Caco-2 (cell line): Measurements from ENCODE around the gene PPP2R5A. TPM values are rescaled to one million over a fixed set of nuclear protein-coding genes. Genes with fewer than 3 reads are reported as not detected.

ENCODE experiments used
- BruUV-seq: library from RNA; stranded (reverse); fragments of 400-500 nt; replicated peaks from 2 replicates; lab custom pipeline; 2021; lab: Mats Ljungman, UMichigan
- CTCF ChIA-PET: fragments of 300-600 bp; sonication (Branson Sonifier 250); formaldehyde crosslinking; loops from one replicate; lab custom pipeline; 2022; ENCODE audit warnings: antibody characterized with exemption; lab: Charles Lee
- POLR2A ChIA-PET: fragments of 300-600 bp; sonication (Branson Sonifier 250); formaldehyde crosslinking; loops from one replicate; lab custom pipeline; 2022; ENCODE audit warnings: antibody characterized with exemption; lab: Charles Lee
- DNase-seq, 2 experiments: peaks; one replicate each; pipeline versions ENCODE4 v3.0.0 to v3.0.0-alpha.2; 2020 to 2022
- H3K27me3 ChIP-seq: replicated peaks from 2 replicates; pipeline ENCODE4 v1.6.0; 2011; ENCODE audit warnings: low read length; ENCODE audit not compliant: control insufficient read depth, insufficient read depth
- H3K36me3 ChIP-seq: 2 replicates; pipeline ENCODE4 v1.5.1; 2011; ENCODE audit warnings: low read length; ENCODE audit not compliant: control insufficient read depth, insufficient read depth
- H3K4me1 ChIP-seq: fragments of 250-450 bp; sonication (Bioruptor Pico); 2 replicates; pipeline ENCODE4 v1.5.1; 2020; ENCODE audit warnings: mild to moderate bottlenecking
- H3K4me3 ChIP-seq: 2 replicates; pipeline ENCODE4 v1.5.1; 2011; ENCODE audit warnings: low read depth, mild to moderate bottlenecking, control low read depth, low read length
- H3K9me3 ChIP-seq: fragments of 250-450 bp; sonication (Bioruptor Pico); 2 replicates; pipeline ENCODE4 v1.5.1; 2020; ENCODE audit warnings: mild to moderate bottlenecking, moderate library complexity
- H3K27ac Mint-ChIP-seq: one replicate; pipeline ENCODE4 v1.8.0; 2022; ENCODE audit warnings: mixed read lengths; ENCODE audit not compliant: unreplicated experiment
- H3K27me3 Mint-ChIP-seq: one replicate; pipeline ENCODE4 v1.8.0; 2022; ENCODE audit warnings: mixed read lengths; ENCODE audit not compliant: insufficient read depth, unreplicated experiment
- H3K36me3 Mint-ChIP-seq: one replicate; pipeline ENCODE4 v1.8.0; 2022; ENCODE audit warnings: mild to moderate bottlenecking, mixed read lengths; ENCODE audit not compliant: insufficient read depth, unreplicated experiment
- H3K4me1 Mint-ChIP-seq: one replicate; pipeline ENCODE4 v1.8.0; 2022; ENCODE audit warnings: low read depth, mixed read lengths; ENCODE audit not compliant: unreplicated experiment
- H3K4me3 Mint-ChIP-seq: one replicate; pipeline ENCODE4 v1.8.0; 2022; ENCODE audit warnings: mild to moderate bottlenecking, moderate library complexity, mixed read lengths; ENCODE audit not compliant: unreplicated experiment
- H3K9me3 Mint-ChIP-seq: one replicate; pipeline ENCODE4 v1.8.0; 2022; ENCODE audit warnings: mixed read lengths; ENCODE audit not compliant: unreplicated experiment
- intact Hi-C: fragments of 100-400 bp; cut with micrococcal nuclease; formaldehyde crosslinking; loops from one replicate; pipeline ENCODE4 v1.10.0; 2022; ENCODE audit not compliant: unreplicated experiment
- total RNA-seq: library from RNA; stranded (reverse); gene quantifications from 2 replicates; pipeline ENCODE4 v1.2.3, GENCODE V29; 2022
- TF ChIP-seq, protein P1 (sequence below), 2 experiments: fragments of 200-600 bp in 1 of 2; IDR thresholded peaks; 1 replicate in 1 of 2; 2 replicates in 1 of 2; pipeline versions ENCODE4 v1.5.1 to v1.8.0; 2011 to 2022; ENCODE audit warnings: antibody characterized with exemption in 1 of 2, control low read depth in 1 of 2, inconsistent platforms in 1 of 2, low read depth in 1 of 2, low read length in 1 of 2, mild to moderate bottlenecking in 1 of 2, moderate library complexity in 1 of 2; ENCODE audit not compliant: insufficient read depth in 1 of 2, severe bottlenecking in 1 of 2, unreplicated experiment in 1 of 2

Gene PPP2R5A
- total RNA-seq, 1 experiment from 2014 or later: 49.4 TPM

DNA sequence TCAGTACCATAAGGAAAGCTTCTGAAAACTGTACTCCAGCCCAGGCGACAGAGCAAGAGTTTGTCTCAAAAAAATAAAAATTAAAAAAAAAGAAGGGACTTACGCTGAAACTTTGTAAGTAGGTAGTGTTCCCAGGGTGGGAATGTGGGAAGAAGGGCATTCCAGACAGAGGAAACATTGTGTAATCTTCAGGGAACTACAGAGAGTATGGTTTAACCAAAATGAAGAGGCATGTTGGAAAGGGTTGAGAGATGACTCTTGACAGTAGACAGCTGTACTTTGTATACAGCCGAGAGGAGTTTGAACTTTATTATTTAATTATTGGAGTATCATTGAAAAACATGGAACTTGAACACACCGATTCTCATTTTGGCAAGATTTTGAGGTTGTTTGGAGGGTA is 43.0 kb downstream of the PPP2R5A start:
- Histone ChIP-seq H3K36me3 (no peaks in the 10 kb centered on the region), H3K9me3 (no peaks in the 10 kb centered on the region), H3K4me3 (no peak overlapping the region), H3K27me3 (no peaks in the 10 kb centered on the region), H3K4me1 (no peaks in the 10 kb centered on the region)
- POLR2A ChIA-PET: no interaction called here
- no TSS peak for BruUV-seq
- TF ChIP-seq, protein P1, sequence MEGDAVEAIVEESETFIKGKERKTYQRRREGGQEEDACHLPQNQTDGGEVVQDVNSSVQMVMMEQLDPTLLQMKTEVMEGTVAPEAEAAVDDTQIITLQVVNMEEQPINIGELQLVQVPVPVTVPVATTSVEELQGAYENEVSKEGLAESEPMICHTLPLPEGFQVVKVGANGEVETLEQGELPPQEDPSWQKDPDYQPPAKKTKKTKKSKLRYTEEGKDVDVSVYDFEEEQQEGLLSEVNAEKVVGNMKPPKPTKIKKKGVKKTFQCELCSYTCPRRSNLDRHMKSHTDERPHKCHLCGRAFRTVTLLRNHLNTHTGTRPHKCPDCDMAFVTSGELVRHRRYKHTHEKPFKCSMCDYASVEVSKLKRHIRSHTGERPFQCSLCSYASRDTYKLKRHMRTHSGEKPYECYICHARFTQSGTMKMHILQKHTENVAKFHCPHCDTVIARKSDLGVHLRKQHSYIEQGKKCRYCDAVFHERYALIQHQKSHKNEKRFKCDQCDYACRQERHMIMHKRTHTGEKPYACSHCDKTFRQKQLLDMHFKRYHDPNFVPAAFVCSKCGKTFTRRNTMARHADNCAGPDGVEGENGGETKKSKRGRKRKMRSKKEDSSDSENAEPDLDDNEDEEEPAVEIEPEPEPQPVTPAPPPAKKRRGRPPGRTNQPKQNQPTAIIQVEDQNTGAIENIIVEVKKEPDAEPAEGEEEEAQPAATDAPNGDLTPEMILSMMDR (IDR thresholded peaks at IDR 0.05; ENCODE audit: insufficient read depth in 1 of 2, low read depth in 1 of 2, low read length in 1 of 2, severe bottlenecking in 1 of 2, unreplicated experiment in 1 of 2): no peak
- no peaks in the 10 kb centered on the region for H3K4me1 Mint-ChIP-seq
- no peak overlapping the region for H3K4me3 Mint-ChIP-seq
- DNase-seq: no peak
- H3K27me3 Mint-ChIP-seq: no peaks in the 10 kb centered on the region
- H3K27ac Mint-ChIP-seq: no peak overlapping the region
- H3K36me3 Mint-ChIP-seq: peaks cover 6% of the 10 kb centered on the region
- intact Hi-C loops: no loop called here
- CTCF ChIA-PET: no interaction called here
- no peaks in the 10 kb centered on the region for H3K9me3 Mint-ChIP-seq

DNA sequence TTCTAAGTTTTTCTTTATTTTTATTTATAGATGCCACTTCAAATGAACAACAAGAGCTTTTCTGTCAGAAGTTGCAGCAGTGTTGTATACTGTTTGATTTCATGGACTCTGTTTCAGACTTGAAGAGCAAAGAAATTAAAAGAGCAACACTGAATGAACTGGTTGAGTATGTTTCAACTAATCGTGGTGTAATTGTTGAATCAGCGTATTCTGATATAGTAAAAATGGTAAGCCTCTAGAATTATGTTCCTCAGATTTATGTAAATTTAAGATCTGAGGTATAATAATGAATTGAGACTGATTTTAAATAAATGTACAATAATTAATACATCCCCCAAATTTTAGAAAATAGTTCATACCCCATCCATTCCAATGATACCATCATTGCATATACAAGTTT is 43.9 kb downstream of the PPP2R5A start:
- intact Hi-C loops: no loop called here
- POLR2A ChIA-PET: no interaction called here
- Histone ChIP-seq H3K36me3 (no peaks in the 10 kb centered on the region), H3K4me1 (no peaks in the 10 kb centered on the region), H3K9me3 (no peaks in the 10 kb centered on the region), H3K4me3 (no peak overlapping the region), H3K27me3 (no peaks in the 10 kb centered on the region)
- no TSS peak for BruUV-seq
- CTCF ChIA-PET: no interaction called here
- Mint-ChIP-seq H3K27ac (no peak overlapping the region), H3K9me3 (no peaks in the 10 kb centered on the region), H3K4me3 (no peak overlapping the region), H3K36me3 (peaks cover 13% of the 10 kb centered on the region), H3K27me3 (no peaks in the 10 kb centered on the region), H3K4me1 (no peaks in the 10 kb centered on the region)
- DNase-seq: no peak
- TF ChIP-seq, protein P1 (IDR thresholded peaks at IDR 0.05; ENCODE audit: insufficient read depth in 1 of 2, low read depth in 1 of 2, low read length in 1 of 2, severe bottlenecking in 1 of 2, unreplicated experiment in 1 of 2): no peak

DNA sequence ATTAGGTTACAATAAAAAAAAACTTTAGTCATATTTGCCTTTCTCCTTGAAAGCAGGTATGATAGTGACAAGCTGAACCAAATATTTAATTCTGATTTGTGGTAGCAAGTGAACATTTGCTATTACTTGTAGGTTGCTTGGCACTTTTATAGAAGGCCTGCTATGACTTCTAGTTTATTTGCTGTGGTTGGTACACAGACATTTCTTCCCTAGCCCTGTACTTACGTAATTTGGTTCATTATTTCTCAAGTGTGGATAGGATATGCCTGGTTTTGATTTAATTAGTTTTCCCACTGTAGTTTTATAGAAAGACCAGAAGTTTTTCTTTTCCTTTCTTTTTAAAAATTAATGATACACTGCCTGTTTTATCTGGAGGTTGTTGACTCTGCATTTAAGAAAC is 55.9 kb downstream of the PPP2R5A start:
- POLR2A ChIA-PET: interaction anchor here (0.5 kb wide), 1 partner anchor 141 kb away, joined by 6 read pairs; no protein-coding TSS in a partner anchor
- intact Hi-C loops: no loop called here
- H3K4me3 Mint-ChIP-seq: no peak overlapping the region
- H3K36me3 ChIP-seq: no peaks in the 10 kb centered on the region; the same call in 1 of the 2 replicates
- H3K9me3 Mint-ChIP-seq: no peaks in the 10 kb centered on the region
- no peaks in the 10 kb centered on the region for H3K27me3 ChIP-seq
- TF ChIP-seq, protein P1 (IDR thresholded peaks at IDR 0.05; ENCODE audit: insufficient read depth in 1 of 2, low read depth in 1 of 2, low read length in 1 of 2, severe bottlenecking in 1 of 2, unreplicated experiment in 1 of 2): no peak
- H3K4me3 ChIP-seq: no peak overlapping the region
- H3K36me3 Mint-ChIP-seq: peaks cover 15% of the 10 kb centered on the region
- no TSS peak for BruUV-seq
- H3K4me1 ChIP-seq: no peaks in the 10 kb centered on the region
- no peak for DNase-seq
- H3K9me3 ChIP-seq: no peaks in the 10 kb centered on the region
- H3K27ac Mint-ChIP-seq: no peak overlapping the region
- H3K4me1 Mint-ChIP-seq: no peaks in the 10 kb centered on the region
- no peaks in the 10 kb centered on the region for H3K27me3 Mint-ChIP-seq
- CTCF ChIA-PET: no interaction called here
